ENCODE results near the gene PXDC1.
"Not testable (repeated sequence)": the region's sequence is repeated elsewhere in the genome, so short reads cannot be mapped to it uniquely, and the experiment has no call there.

The PXDC1 gene

DNA sequence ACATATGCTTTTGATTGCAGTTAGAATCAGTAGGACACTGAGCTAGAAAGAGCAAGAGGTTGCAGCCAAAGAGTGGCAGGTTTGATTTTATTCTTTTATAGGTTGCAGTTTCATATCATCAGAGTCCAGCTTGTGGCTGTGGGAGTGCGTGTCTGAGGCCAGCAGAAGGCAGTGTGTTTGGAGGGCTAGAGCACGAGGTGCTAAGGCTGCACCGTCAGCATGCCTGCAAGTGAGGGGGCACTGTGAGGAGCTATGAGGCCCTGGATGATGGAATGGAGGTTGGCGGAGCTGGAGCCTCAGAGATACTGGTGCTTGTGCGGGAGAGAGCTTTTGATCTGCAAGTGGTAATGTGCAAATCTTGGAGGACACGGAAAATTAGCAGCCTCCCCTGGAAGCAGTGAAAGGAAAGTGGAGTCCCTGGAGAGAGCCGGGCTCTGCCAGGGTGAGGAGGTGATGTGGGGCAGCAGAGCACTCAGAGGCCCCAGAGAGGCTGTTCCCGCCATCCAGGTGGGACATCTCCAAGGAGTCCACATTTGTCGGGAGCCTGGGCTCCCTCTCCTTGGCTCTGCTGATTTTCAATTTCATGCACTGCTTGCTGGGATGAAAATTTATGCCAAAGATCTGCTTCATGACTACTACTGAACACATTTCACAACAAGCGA is 43.6 kb downstream of the PXDC1 start:
- DNase-seq: no peak

DNA sequence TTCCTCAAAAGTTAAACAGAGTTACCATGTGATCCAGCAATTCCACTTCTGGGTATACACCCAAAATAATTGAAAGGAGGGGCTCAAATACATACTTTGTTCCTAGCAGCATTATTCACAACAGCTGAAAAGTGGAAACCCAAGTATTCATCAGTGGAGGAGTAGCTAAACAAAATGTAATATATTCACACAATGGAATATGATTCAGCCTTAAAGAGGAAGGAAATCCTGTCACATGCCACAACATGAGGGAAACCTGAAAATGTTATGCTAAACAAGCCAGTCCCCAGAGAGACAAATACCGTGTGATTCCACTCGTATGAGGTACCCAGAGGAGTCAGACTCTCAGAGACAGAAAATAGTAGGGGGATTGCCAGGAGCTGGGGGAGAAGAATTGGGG is 44.5 kb downstream of the PXDC1 start:
- no peak for DNase-seq

DNA sequence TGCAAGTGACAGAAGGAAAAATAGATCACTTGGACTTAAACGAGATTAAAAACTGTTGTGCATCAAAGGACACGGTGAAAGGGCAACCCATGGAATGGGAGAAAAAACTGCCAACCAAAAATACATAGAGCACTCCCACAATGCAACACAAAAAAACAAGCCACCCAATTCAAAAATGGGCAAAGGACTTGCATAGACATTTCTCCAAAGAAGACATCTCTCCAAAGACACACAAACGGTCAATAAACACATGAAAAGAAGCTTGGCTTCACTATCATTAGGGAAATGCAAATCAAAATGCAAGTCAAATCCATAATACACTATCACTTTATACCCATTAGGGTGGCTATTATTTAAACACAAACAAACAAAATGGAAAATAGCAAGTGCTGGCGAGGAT is 45.0 kb downstream of the PXDC1 start:
- no peak for DNase-seq

DNA sequence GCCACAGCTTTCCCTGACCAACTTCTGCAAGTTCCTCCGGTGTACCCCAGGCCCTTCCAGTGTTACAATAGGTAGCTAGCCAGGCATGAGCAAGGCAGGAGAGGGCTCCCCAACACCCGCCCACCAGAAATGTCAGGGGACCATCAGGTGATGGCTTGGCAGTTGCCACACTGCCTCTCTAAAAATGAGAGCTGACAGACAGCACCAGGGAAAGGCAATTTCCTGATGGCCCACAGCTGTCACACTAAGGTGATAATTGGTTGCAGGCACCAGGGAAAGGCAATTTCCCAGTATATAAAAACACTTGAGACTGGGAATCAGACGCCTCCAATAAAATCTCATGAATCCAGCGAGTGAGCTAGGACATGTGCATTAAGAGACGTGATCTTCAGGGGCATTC is 49.9 kb downstream of the PXDC1 start:
- no peak for DNase-seq

DNA sequence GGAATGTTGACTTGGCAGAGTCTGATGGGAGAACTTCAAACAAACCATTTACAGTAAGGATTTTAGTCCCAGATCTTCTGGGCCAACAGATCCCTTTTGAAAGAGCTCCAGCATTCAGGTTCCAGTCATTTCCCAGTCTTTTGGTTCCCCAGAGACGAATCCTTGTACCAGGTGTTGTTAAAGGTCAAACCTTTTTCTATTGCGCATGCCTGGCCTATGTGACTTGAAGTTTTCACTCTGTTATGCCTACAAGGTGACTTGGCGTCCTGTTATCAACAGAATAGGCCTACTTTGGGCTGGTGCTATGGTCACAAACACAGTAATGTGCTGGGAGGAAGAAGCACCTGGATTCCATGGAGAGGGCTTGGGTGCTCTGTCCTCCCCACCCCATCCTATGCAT is 52.3 kb downstream of the PXDC1 start:
- no peak for DNase-seq

DNA sequence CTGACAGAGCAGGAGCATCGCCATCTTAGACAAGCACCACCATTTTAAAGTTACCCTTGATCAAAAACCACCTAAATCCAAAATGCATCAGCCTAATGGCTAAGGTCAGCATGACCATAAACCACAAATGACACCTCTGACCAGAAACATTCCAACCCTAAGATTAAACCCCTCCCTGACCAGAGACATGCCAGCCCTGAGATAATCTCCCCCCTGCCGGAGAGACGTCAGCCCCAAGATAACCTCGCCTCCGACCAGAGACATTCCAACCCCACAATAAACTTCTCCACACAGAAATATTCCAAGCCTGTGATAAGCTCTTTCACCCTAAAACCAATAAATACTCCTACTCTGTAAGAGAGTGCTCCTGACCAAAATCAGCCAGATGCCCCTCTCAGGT is 53.5 kb downstream of the PXDC1 start:
- no peak for DNase-seq

DNA sequence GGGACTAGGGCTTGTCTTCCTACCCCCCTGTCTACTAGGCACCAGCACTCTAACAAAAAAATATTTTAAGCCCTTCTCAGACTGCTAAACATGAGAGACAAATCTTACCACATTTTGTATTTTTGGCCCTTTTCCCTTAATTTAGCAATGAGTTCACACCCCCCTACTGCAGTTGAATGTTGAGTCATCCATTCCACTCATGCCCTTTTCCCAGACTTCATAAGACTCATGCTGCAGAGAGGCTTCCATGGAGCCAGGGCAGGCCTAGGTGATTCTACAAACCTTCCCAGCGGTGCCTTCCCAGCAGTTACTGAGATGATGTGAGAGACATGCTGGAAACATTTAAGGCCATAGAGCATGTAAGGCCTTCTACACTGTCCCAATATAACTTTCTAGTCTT is 53.9 kb downstream of the PXDC1 start:
- DNase-seq: no peak

DNA sequence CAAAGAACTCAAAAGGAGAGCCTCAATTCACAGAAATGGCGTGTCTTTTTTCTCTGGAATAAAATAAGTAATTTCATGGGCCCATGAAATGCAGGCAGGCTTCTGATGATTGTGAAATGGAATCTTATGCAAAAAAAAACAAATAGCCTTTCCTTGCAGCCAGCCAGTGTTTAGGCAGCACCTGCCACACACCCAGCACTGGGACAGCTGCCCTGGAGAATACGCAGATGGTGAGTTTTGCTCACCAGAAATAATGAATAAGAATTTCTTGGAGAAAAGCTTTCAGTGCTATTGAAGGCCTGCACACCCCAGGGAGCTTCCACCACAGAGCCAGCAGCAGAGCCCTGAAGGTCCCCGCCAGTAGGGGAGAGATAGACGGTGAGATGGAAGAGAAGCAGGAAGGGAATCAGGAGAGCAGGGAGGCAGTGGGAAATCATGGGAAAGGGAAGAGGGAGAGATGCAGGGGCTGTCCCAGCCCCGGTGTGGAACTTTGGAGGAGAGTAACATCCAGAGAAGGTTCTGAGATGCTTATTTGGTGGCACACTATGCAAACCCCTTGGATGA is 54.9 kb downstream of the PXDC1 start:
- DNase-seq: no peak

DNA sequence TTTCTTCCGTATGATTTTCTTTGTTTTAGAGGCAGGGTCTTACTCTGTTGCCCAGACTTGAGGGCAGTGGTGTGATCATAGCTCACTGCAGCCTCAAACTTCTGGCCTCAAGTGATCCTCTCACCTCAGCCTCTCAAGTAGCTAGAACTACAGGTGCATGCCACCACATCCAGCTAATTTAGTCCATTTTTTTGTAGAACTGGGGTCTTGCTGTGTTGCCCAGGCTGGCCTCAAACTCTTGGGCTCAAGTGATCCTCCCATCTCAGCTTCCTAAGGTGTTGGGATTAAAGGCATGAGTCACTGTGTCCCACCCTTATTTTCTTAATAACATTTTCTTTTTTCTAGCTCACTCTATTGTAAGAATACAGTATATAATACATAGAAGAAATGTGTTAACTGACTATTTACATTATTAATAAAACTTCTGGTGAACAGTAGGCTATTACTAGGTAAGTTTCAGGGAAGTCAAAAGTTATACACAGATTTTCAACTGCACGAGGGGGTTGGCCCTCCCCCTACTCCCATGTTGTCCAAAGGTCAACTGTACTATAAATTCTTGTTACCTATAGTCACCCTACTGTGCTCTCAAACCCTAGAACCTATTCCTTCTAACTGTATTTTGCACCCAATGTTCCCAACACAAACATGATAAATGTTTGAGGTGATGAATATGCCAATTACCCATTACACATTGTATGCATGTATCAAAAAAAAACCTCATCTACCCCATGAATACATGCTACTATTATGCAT is 56.3 kb downstream of the PXDC1 start:
- DNase-seq: no peak

DNA sequence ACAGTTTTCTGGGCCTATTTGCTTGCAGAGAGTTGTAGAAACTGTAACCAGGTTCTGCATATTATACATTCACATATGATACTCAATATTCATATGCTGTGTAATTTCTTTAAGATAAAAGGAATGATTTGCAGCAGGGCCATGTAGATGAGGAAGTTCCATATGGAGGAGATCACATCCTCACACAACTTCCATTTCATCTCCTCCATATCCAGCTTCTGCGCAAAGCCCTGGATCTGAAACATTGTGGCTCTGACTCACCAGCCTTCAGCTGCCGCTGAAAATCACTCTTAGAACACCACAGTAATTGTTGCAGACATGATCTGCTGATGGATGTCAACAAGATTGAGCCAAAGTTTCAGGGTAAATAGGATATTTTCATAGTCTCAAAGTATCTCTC is 57.7 kb downstream of the PXDC1 start:
- DNase-seq: no peak

DNA sequence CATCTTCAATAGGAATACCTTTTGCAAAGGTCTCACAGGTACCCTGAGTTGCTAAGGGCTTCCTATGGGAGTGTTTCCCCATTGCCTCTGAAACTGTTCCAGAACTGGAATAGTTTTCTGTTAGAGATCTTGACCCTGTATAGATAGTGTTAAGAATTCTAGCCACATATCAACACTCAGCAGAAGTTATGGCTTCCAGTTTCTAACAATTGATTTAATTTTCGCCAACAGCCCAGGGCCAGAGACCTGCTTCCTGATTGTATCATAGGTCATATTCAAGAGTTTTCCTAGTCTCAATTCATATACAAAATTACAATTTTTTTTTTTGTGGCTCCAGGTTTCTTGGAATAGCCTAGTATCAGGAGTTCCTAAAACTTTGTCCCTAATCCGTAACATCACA is 61.0 kb downstream of the PXDC1 start:
- DNase-seq: no peak

DNA sequence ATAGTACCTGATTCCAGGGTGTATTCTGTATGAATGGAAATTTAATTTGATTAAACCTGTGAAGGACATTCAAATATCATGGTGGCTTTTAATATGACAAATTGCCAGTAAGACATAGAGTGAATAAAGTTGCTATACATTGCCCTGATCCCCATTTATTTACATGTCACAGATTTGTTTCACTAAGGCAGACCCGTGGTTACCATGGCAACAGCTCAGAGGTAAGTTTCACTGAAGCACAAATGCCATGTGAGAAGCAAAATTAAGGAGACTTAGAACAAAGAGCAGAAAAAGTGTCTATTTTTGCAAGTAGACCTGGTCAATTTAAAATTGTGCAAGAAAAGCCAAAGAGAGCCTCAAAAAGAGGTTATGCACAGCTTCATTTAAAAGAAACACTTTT is 63.7 kb downstream of the PXDC1 start:
- no peak for DNase-seq

DNA sequence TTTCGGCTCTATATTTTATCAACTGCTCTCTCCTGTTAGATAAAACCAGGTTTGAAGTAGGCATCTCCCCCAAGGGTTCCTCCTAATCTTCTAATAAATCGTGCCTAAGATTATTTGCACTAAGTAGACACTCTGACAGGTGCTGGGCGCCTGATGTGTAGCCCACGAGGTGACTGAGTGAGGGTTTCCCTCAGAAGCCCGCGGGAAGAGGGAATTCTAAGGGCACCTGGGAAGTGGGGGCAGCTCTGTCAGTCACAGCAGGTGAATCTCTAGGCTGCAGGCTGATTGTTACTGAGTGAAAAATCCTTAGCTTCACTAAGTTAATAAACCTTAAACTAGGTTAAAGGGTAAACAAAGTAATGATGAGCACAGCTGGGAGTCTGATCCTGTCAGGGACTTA is 68.2 kb downstream of the PXDC1 start:
- DNase-seq: no peak

DNA sequence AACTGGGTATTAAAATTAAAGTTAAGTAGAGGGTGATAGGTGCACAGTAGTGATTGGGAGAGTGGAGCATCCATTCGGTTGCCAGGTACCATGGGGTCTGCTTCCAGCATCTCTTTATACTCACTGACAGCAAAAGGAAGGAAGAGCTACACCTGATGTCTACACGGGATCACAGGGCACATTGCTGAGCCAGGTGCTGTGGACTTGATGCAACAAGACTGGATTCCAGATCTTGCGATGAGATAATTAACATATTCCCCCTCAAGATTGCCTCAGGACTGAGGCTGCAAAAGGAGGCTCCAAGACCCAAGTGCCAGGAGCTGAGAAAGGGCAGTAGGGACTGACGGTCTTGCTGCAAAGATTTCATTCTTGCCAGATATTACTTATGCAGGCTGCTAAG is 72.6 kb downstream of the PXDC1 start:
- DNase-seq: no peak

DNA sequence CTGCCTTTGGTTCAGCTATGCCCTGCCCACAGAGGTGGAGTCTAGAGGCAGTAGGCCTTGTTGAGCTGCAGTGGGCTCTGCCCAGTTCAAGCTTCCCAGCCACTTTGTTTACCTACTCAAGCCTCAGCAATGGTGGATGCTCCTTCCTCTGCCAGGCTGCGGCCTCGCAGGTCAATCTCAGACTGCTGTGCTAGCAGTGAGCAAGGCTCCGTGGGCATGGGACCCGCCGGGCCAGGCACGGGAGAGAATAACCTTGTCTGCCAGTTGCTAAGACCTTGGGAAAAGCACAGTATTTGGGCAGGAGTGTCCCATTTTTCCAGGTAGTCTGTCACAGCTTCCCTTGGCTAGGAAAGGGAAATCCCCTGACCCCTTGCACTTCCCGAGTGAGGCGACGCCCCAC is 73.8 kb downstream of the PXDC1 start:
- not testable (repeated sequence) for DNase-seq

DNA sequence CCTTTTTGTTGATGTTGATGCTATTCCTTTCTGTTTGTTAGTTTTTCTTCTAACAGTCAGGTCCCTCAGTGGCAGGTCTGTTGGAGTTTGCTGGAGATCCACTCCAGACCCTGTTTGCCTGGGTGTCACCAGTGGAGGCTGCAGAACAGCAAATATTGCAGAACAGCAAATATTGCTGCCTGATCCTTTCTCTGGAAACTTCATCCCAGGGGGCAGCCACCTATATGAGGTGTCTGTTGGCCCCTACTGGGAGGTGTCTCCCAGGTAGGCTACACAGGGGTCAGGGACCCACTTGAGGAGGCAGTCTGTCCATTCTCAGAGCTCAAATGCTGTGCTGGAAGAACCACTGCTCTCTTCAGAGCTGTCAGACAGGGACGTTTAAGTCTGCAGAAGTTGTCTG is 74.2 kb downstream of the PXDC1 start:
- not testable (repeated sequence) for DNase-seq

Measured in activated T-cell treated with anti-CD3 and anti-CD28 coated beads, Interleukin-2, amount 50 U/mL, for 1 hour (primary cell).